H1 (cell line): ENCODE results near the gene TGFB3. TPM values are rescaled to one million over a fixed set of nuclear protein-coding genes. Genes with fewer than 3 reads are reported as not detected.

Experiments used
- HDAC6 ChIP-seq: IDR thresholded peaks from one replicate; pipeline ENCODE4 v1.7.1; 2012; ENCODE audit warnings: low read depth, mild to moderate bottlenecking, inconsistent platforms, low read length, moderate library complexity
- KDM5A ChIP-seq: fragments of 200-600 bp; IDR thresholded peaks from 2 replicates; pipeline ENCODE4 v1.7.1; 2012; ENCODE audit warnings: mild to moderate bottlenecking, low read length, inconsistent platforms, mixed read lengths
- POU5F1 ChIP-seq: IDR thresholded peaks from 2 replicates; pipeline ENCODE4 v1.6.1; 2011; ENCODE audit warnings: low read depth, mild to moderate bottlenecking, low read length, moderate library complexity
- RBBP5 ChIP-seq: IDR thresholded peaks from 2 replicates; pipeline ENCODE4 v1.7.1; 2012; ENCODE audit warnings: low read depth, mild to moderate bottlenecking, inconsistent platforms, low read length, moderate library complexity, borderline replicate concordance
- RNF2 ChIP-seq: fragments of 200-900, 300-1000 bp; sonication (generic); IDR thresholded peaks from 2 replicates; pipeline ENCODE4 v1.7.1; 2016; ENCODE audit warnings: borderline replicate concordance, low read depth, mild to moderate bottlenecking, antibody characterized with exemption, low read length; ENCODE audit not compliant: poor library complexity, severe bottlenecking; ENCODE audit errors: missing control alignments
- SIRT6 ChIP-seq: IDR thresholded peaks from one replicate; pipeline ENCODE4 v1.7.1; 2012; ENCODE audit warnings: low read length, inconsistent platforms
- SP1 ChIP-seq: IDR thresholded peaks from 2 replicates; pipeline ENCODE4 v1.6.1; 2011; ENCODE audit warnings: low read depth, low read length
- polyA plus RNA-seq, 7 experiments: library from polyadenylated mRNA; depleted of rRNA in 3 of 7; stranded (reverse) in 5 of 7; unstranded in 2 of 7; fragments of >200 nt in 5 of 7; fragments of 200-250 nt in 2 of 7; gene quantifications; 1 replicate in 5 of 7; 2 replicates in 1 of 7; 4 replicates in 1 of 7; pipeline versions ENCODE4 v1.2.1 to v1.2.3, GENCODE V29; 2011 to 2013; ENCODE audit warnings: missing spikeins in 2 of 7, mixed read lengths in 2 of 7
- total RNA-seq: library from RNA; stranded (reverse); fragmentation: NEBNext Ultra II Directional; extraction: Animal tissue kit (Norgen Biotek cat#: 25700); gene quantifications from 2 replicates; pipeline ENCODE4 v1.2.1, GENCODE V29; 2021
- TF ChIP-seq, protein P1 (sequence below): fragments of 300-600 bp; sonication (generic); IDR thresholded peaks from 2 replicates; pipeline ENCODE4 v1.7.1; 2012; ENCODE audit warnings: low read length, moderate library complexity, mild to moderate bottlenecking, inconsistent platforms; ENCODE audit not compliant: insufficient replicate concordance

TGFB3 gene
- total and polyA plus RNA-seq, 2 of the 8 experiments (the other 6 are each of a cell fraction or from before 2014, with no cell fraction given) = 0.65 to 0.86 TPM

- TF ChIP-seq, protein P1, sequence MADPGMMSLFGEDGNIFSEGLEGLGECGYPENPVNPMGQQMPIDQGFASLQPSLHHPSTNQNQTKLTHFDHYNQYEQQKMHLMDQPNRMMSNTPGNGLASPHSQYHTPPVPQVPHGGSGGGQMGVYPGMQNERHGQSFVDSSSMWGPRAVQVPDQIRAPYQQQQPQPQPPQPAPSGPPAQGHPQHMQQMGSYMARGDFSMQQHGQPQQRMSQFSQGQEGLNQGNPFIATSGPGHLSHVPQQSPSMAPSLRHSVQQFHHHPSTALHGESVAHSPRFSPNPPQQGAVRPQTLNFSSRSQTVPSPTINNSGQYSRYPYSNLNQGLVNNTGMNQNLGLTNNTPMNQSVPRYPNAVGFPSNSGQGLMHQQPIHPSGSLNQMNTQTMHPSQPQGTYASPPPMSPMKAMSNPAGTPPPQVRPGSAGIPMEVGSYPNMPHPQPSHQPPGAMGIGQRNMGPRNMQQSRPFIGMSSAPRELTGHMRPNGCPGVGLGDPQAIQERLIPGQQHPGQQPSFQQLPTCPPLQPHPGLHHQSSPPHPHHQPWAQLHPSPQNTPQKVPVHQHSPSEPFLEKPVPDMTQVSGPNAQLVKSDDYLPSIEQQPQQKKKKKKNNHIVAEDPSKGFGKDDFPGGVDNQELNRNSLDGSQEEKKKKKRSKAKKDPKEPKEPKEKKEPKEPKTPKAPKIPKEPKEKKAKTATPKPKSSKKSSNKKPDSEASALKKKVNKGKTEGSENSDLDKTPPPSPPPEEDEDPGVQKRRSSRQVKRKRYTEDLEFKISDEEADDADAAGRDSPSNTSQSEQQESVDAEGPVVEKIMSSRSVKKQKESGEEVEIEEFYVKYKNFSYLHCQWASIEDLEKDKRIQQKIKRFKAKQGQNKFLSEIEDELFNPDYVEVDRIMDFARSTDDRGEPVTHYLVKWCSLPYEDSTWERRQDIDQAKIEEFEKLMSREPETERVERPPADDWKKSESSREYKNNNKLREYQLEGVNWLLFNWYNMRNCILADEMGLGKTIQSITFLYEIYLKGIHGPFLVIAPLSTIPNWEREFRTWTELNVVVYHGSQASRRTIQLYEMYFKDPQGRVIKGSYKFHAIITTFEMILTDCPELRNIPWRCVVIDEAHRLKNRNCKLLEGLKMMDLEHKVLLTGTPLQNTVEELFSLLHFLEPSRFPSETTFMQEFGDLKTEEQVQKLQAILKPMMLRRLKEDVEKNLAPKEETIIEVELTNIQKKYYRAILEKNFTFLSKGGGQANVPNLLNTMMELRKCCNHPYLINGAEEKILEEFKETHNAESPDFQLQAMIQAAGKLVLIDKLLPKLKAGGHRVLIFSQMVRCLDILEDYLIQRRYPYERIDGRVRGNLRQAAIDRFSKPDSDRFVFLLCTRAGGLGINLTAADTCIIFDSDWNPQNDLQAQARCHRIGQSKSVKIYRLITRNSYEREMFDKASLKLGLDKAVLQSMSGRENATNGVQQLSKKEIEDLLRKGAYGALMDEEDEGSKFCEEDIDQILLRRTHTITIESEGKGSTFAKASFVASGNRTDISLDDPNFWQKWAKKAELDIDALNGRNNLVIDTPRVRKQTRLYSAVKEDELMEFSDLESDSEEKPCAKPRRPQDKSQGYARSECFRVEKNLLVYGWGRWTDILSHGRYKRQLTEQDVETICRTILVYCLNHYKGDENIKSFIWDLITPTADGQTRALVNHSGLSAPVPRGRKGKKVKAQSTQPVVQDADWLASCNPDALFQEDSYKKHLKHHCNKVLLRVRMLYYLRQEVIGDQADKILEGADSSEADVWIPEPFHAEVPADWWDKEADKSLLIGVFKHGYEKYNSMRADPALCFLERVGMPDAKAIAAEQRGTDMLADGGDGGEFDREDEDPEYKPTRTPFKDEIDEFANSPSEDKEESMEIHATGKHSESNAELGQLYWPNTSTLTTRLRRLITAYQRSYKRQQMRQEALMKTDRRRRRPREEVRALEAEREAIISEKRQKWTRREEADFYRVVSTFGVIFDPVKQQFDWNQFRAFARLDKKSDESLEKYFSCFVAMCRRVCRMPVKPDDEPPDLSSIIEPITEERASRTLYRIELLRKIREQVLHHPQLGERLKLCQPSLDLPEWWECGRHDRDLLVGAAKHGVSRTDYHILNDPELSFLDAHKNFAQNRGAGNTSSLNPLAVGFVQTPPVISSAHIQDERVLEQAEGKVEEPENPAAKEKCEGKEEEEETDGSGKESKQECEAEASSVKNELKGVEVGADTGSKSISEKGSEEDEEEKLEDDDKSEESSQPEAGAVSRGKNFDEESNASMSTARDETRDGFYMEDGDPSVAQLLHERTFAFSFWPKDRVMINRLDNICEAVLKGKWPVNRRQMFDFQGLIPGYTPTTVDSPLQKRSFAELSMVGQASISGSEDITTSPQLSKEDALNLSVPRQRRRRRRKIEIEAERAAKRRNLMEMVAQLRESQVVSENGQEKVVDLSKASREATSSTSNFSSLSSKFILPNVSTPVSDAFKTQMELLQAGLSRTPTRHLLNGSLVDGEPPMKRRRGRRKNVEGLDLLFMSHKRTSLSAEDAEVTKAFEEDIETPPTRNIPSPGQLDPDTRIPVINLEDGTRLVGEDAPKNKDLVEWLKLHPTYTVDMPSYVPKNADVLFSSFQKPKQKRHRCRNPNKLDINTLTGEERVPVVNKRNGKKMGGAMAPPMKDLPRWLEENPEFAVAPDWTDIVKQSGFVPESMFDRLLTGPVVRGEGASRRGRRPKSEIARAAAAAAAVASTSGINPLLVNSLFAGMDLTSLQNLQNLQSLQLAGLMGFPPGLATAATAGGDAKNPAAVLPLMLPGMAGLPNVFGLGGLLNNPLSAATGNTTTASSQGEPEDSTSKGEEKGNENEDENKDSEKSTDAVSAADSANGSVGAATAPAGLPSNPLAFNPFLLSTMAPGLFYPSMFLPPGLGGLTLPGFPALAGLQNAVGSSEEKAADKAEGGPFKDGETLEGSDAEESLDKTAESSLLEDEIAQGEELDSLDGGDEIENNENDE = no peak
- TF ChIP-seq SP1 (no peak), KDM5A (no peak), RBBP5 (no peak), SIRT6 (no peak), HDAC6 (no peak), POU5F1 (no peak), RNF2 (no peak)
Observed at GRCh38 chr14:75959031-75959430, 22.8 kb downstream of the TGFB3 start (continued).
